Neural progenitor cell (in vitro differentiated cells): ENCODE measurements around the gene LAMTOR5.

Experiments
- CTCF ChIP-seq: fragments of 200-600 bp; sonication (generic); IDR thresholded peaks from 2 replicates; pipeline ENCODE4 v1.5.1; 2017; ENCODE audit warnings: antibody characterized with exemption, mild to moderate bottlenecking
- EZH2phosphoT487 ChIP-seq: fragments of 200-600 bp; sonication (generic); IDR thresholded peaks from 2 replicates; pipeline ENCODE4 v1.6.1; 2017; ENCODE audit warnings: antibody characterized with exemption

- TF ChIP-seq CTCF, result no peak
- no peak for TF ChIP-seq EZH2phosphoT487
These were observed 45.6 kb downstream of the LAMTOR5 start for GRCh38 chr1:110361856-110362255.
